T-cell (primary cell): Measurements from ENCODE around the gene C19orf53. TPM values are rescaled to one million over a fixed set of nuclear protein-coding genes. Genes with fewer than 3 reads are reported as not detected.

ENCODE experiments used
- ATAC-seq, 4 experiments: fragments of 200-7000 bp in 3 of 4; fragments of 150-1000 bp in 1 of 4; cut with Tn5 transposase; replicated peaks in 1 of 4; 1 replicate in 3 of 4; 2 replicates in 1 of 4; pipeline ENCODE4 v1.10.0; 2021; ENCODE audit warnings: moderate library complexity in 3 of 4, mild to moderate bottlenecking in 2 of 4, moderate number of reproducible peaks in 1 of 4
- CTCF ChIA-PET, 2 donors: fragments of 300-600 bp; sonication (Branson Sonifier 250); formaldehyde crosslinking; loops; one replicate each; lab custom pipeline; 2022; ENCODE audit warnings: antibody characterized with exemption in 2 of 2; lab: Charles Lee
- POLR2A ChIA-PET, 2 donors: fragments of 300-600 bp; sonication (Branson Sonifier 250); formaldehyde crosslinking; loops; one replicate each; lab custom pipeline; 2022; ENCODE audit warnings: antibody characterized with exemption in 2 of 2; lab: Charles Lee
- DNase-seq, 35 experiments: peaks; one replicate each; pipeline versions ENCODE4 v3.0.0 to v3.0.0-alpha.2; 2013 to 2023
- H3K27ac ChIP-seq: one replicate; pipeline ENCODE4 v1.5.1; 2013; ENCODE audit warnings: low read length
- H3K27me3 ChIP-seq, 2 experiments: replicated peaks in 1 of 2; 1 replicate in 1 of 2; 2 replicates in 1 of 2; pipeline versions ENCODE4 v1.6.1 to v1.7.0; 2013; ENCODE audit warnings: low read length in 1 of 2, mixed read lengths in 1 of 2; ENCODE audit not compliant: control insufficient read depth in 2 of 2, insufficient read depth in 2 of 2; ENCODE audit errors: extremely low read depth in 1 of 2
- H3K36me3 ChIP-seq, 2 donors: 1 replicate in 1 of 2; 2 replicates in 1 of 2; pipeline versions ENCODE4 v1.6.1 to v1.7.0; 2013; ENCODE audit warnings: low read length in 1 of 2; ENCODE audit not compliant: control insufficient read depth in 2 of 2, insufficient read depth in 1 of 2; ENCODE audit errors: extremely low read depth in 1 of 2
- H3K4me1 ChIP-seq, 2 experiments: 1 replicate in 1 of 2; 2 replicates in 1 of 2; pipeline versions ENCODE4 v1.6.1 to v1.7.0; 2013; ENCODE audit warnings: low read length in 2 of 2, mixed read lengths in 1 of 2; ENCODE audit not compliant: insufficient read depth in 2 of 2, control insufficient read depth in 1 of 2; ENCODE audit errors: extremely low read depth in 1 of 2
- H3K4me3 ChIP-seq, 2 donors: 1 replicate in 1 of 2; 2 replicates in 1 of 2; pipeline versions ENCODE4 v1.5.1 to v1.7.0; 2013; ENCODE audit warnings: mild to moderate bottlenecking in 2 of 2, low read length in 1 of 2, moderate library complexity in 1 of 2; ENCODE audit not compliant: control insufficient read depth in 1 of 2; ENCODE audit errors: extremely low read depth in 1 of 2
- H3K9me3 ChIP-seq: 2 replicates; pipeline ENCODE4 v1.7.0; 2013
- H3K27ac Mint-ChIP-seq, 2 donors: one replicate each; pipeline ENCODE4 v1.8.0; 2020 to 2021; ENCODE audit warnings: mild to moderate bottlenecking in 2 of 2, mixed read lengths in 2 of 2
- H3K27me3 Mint-ChIP-seq, 2 donors: one replicate each; pipeline ENCODE4 v1.8.0; 2021 to 2022; ENCODE audit warnings: mixed read lengths in 2 of 2
- H3K36me3 Mint-ChIP-seq: one replicate; pipeline ENCODE4 v1.8.0; 2021; ENCODE audit warnings: mixed read lengths
- H3K4me1 Mint-ChIP-seq, 3 donors: one replicate each; pipeline ENCODE4 v1.8.0; 2020 to 2022; ENCODE audit warnings: mixed read lengths in 3 of 3, mild to moderate bottlenecking in 1 of 3
- H3K4me3 Mint-ChIP-seq, 3 donors: one replicate each; pipeline ENCODE4 v1.8.0; 2020 to 2022; ENCODE audit warnings: mild to moderate bottlenecking in 3 of 3, mixed read lengths in 3 of 3, moderate library complexity in 3 of 3
- H3K9me3 Mint-ChIP-seq, 3 donors: one replicate each; pipeline ENCODE4 v1.8.0; 2020 to 2022; ENCODE audit warnings: mixed read lengths in 3 of 3
- WGBS: methylation state at CpG from one replicate; pipeline ENCODE4 v1.1.5; 2013; ENCODE audit warnings: missing lambda C conversion rate; ENCODE audit not compliant: insufficient coverage; 5-methylcytosine and 5-hydroxymethylcytosine counted together
- total RNA-seq, 35 experiments: library from RNA in 6 of 35; stranded (reverse) in 6 of 35; fragments of 120-200 nt in 1 of 35; gene quantifications; one replicate each; pipeline versions ENCODE4 v1.2.1 to v1.2.4 and lab custom pipeline; 2013 to 2026

The C19orf53 gene
- total RNA-seq, 5 donors from 2014 or later (not counting 1 experiment from before 2014, with no cell fraction given), result 69.7 to 82.1 (median 76.8) TPM

DNA sequence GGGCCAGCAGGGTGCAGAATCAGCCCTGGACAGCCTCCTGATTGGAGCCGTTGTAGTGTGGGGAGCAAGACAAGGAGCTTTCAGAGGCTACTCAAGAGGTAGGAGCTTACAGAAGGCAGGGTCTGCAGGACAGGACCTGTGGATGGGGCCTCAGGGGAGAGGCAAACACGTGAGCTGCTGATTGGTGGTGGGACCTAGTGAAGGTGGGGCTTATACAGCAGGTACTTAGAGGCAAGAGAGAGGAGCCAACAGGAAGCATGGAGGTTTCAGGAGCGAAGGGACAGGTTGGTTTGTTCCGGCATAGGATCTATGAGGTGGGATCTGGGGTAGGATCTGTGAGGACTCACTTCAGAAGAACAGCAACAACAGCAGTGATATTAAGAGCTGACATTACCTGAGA, 53.4 kb downstream of the C19orf53 start:
- H3K27me3 Mint-ChIP-seq, result no peaks in the 10 kb centered on the region
- no peaks in the 10 kb centered on the region for H3K9me3 Mint-ChIP-seq
- no peak for DNase-seq
- no peak overlapping the region for H3K27ac ChIP-seq
- WGBS, result 73% methylated on average over 3 of the region's 4 CpGs
- no peaks in the 10 kb centered on the region for H3K9me3 ChIP-seq
- CTCF ChIA-PET, result interaction anchor here in 1 of 2 donors (0.5 to 0.7 kb wide), 2 partner anchors 43 to 164 kb away, joined by 3 to 6 read pairs; no protein-coding TSS in a partner anchor
- no peak overlapping the region for H3K4me3 Mint-ChIP-seq
- POLR2A ChIA-PET, result interaction anchor here (0.6 to 0.7 kb wide), 4 partner anchors 10 to 1037 kb away, joined by 4 to 7 read pairs (median 6); partner anchors contain the start of gene JUNB (in 1 of the 2)
- peaks cover 0 to 12% of the 10 kb centered on the region in 2 donors for H3K36me3 ChIP-seq
- no peaks in the 10 kb centered on the region for H3K4me1 ChIP-seq
- no peaks in the 10 kb centered on the region for H3K27me3 ChIP-seq
- H3K4me3 ChIP-seq, result no peak overlapping the region
- peak overlapping the region in 1 of 2 donors; percentile 1 for H3K27ac Mint-ChIP-seq
- H3K4me1 Mint-ChIP-seq, result peaks cover 3 to 7% (median 4%) of the 10 kb centered on the region in 3 donors
- ATAC-seq, result peak in 1 of 4 experiments; percentile 4
- peaks cover 18% of the 10 kb centered on the region for H3K36me3 Mint-ChIP-seq

Other genes with a start within 250 kb of the C19orf53 start
- gene MRI1, start 9.9 kb upstream of the C19orf53 start, total RNA-seq, result 100 to 1,000 TPM in 2 of 5 donors, 10 to 100 TPM in 3; 37.6 to 107 (median 94.3) TPM
- 1 to 10 TPM; 5.4 to 9.8 (median 9.0) TPM for gene ZSWIM4, start 21.0 kb downstream of the C19orf53 start, total RNA-seq
- gene NANOS3, start 102.7 kb downstream of the C19orf53 start, total RNA-seq, result 1 to 10 TPM in 3 of 5 donors, under 1 TPM in 1, not detected in 1; 0.85 to 2.3 (median 1.5) TPM
- 1 to 10 TPM; 1.3 to 3.6 (median 1.7) TPM for gene BRME1, start 131.7 kb downstream of the C19orf53 start, total RNA-seq
- gene CC2D1A, start 131.7 kb downstream of the C19orf53 start, total RNA-seq, result 10 to 100 TPM; 25.9 to 41.3 (median 37.4) TPM
- under 1 TPM in 1 of 5 donors, not detected in 4; 0.09 TPM for gene PODNL1, start 164.0 kb downstream of the C19orf53 start, total RNA-seq
- gene DCAF15, start 178.1 kb downstream of the C19orf53 start, total RNA-seq, result 100 to 1,000 TPM in 3 of 5 donors, 10 to 100 TPM in 2; 67.3 to 118 (median 110) TPM
- gene RFX1, start 231.9 kb downstream of the C19orf53 start, total RNA-seq, result 10 to 100 TPM; 18.4 to 27.1 (median 23.1) TPM